Esophagus (tissue), 2 donors: ENCODE results near the gene HLX. TPM values are rescaled to one million over a fixed set of nuclear protein-coding genes. Genes with fewer than 3 reads are reported as not detected.

Experiments used
- H3K27ac ChIP-seq, 2 donors: one replicate each; pipeline ENCODE4 v1.5.1; 2013; ENCODE audit warnings: low read depth in 2 of 2, mild to moderate bottlenecking in 2 of 2, inconsistent platforms in 1 of 2, low read length in 1 of 2, moderate library complexity in 1 of 2
- H3K27me3 ChIP-seq, 2 donors: one replicate each; pipeline ENCODE4 v1.6.1; 2013; ENCODE audit warnings: low read length in 2 of 2, control low read depth in 1 of 2, mild to moderate bottlenecking in 1 of 2; ENCODE audit not compliant: insufficient read depth in 2 of 2, control insufficient read depth in 1 of 2
- H3K36me3 ChIP-seq, 2 donors: one replicate each; pipeline ENCODE4 v1.6.1; 2013; ENCODE audit warnings: low read length in 1 of 2; ENCODE audit not compliant: control insufficient read depth in 2 of 2, insufficient read depth in 2 of 2
- H3K4me1 ChIP-seq, 2 donors: one replicate each; pipeline ENCODE4 v1.6.1; 2013; ENCODE audit warnings: low read length in 1 of 2; ENCODE audit not compliant: control insufficient read depth in 2 of 2, insufficient read depth in 2 of 2
- H3K4me3 ChIP-seq, 2 donors: one replicate each; pipeline ENCODE4 v1.5.1; 2013; ENCODE audit warnings: low read length in 2 of 2, mild to moderate bottlenecking in 2 of 2, low read depth in 1 of 2, moderate library complexity in 1 of 2
- H3K9me3 ChIP-seq, 2 donors: one replicate each; pipeline ENCODE4 v1.6.1; 2013; ENCODE audit warnings: mild to moderate bottlenecking in 2 of 2, low read depth in 1 of 2, low read length in 1 of 2, moderate library complexity in 1 of 2; ENCODE audit not compliant: control insufficient read depth in 2 of 2, insufficient read depth in 1 of 2
- WGBS, 2 donors: extraction: QIAGEN DNeasy Blood & Tissue Kit; methylation state at CpG; one replicate each; pipeline ENCODE4 v1.1.7; 2013; 5-methylcytosine and 5-hydroxymethylcytosine counted together
- polyA plus RNA-seq, 2 donors: library from polyadenylated mRNA; stranded (reverse); fragments of 200-250 nt; gene quantifications; one replicate each; pipeline ENCODE4 v1.2.3, GENCODE V29; 2013
- donor health status: healthy with polysubstance abuse.
- donor health status: Bipolar disorder and iron deficiency.

The HLX gene
- polyA plus RNA-seq, 2 donors, result 1.4 to 1.8 TPM

DNA sequence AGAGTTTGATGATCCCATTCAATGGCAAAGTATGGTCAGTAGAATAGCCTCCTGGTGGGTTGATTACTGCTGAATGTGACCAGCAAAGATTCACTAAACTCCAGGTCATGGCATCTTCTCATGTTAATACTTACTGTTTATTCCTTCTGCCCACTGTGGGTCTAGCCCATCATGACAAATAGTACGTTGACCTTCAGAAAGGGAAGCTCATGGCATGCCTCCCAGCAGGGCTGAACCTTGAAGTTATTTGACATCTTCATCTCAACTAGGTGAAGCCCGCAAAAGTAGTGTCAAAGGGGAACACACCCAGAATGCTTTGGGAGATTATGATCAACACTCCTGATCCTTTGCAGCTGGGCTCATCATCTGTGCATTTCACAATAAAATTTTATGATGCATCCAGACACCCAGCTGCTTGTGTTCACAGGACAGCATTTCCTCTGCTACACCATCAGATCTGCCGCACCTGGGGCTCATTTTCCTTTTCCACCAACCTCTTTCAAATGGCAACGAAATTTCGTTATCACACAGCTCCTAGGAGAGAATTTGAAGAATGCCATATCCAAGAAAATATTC, 49.6 kb downstream of the HLX start:
- Histone ChIP-seq H3K4me3 (no peak overlapping the region), H3K36me3 (no peaks in the 10 kb centered on the region), H3K27ac (no peak overlapping the region), H3K27me3 (peaks cover 0 to 2% of the 10 kb centered on the region in 2 donors), H3K4me1 (no peaks in the 10 kb centered on the region), H3K9me3 (peaks cover 0 to 4% of the 10 kb centered on the region in 2 donors)
- WGBS, 2 donors, result 64 to 65% methylated on average over 5 of the region's 5 CpGs

DNA sequence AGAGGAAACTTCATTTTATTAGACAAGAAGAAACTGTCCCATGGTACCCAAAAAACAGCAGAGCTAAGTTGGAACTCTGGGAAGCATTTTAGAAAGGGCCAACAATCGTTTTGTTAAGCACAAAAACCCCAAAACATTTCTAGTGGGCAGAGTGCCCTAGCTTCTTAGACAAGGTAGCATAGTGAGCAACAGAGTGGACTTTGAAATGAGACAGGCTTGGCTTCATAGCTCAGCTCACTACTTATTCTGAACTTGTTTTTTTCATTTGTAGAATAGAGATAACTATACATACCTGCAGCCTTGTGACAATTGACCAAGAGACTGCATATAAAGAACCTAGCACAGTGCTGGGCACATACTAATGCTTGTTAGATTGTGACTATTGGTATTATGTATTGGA, 50.1 kb downstream of the HLX start:
- Histone ChIP-seq H3K9me3 (peaks cover 0 to 4% of the 10 kb centered on the region in 2 donors), H3K27ac (no peak overlapping the region), H3K4me1 (no peaks in the 10 kb centered on the region), H3K27me3 (peaks cover 0 to 2% of the 10 kb centered on the region in 2 donors), H3K36me3 (no peaks in the 10 kb centered on the region), H3K4me3 (no peak overlapping the region)
- 38 to 40% methylated on average over 1 of the region's 1 CpG for WGBS, 2 donors

Other genes with a start within 250 kb of the HLX start
- 1 to 10 TPM; 1.9 to 2.6 TPM for gene C1orf115, start 189.1 kb upstream of the HLX start, polyA plus RNA-seq
- 1 to 10 TPM; 5.0 to 6.0 TPM for gene MTARC2, start 131.1 kb upstream of the HLX start, polyA plus RNA-seq
- 1 to 10 TPM; 6.0 to 8.3 TPM for gene MTARC1, start 92.5 kb upstream of the HLX start, polyA plus RNA-seq